ENCODE data around the gene GCFC2.
"Not testable (repeated sequence)": the region's sequence is repeated elsewhere in the genome, so short reads cannot be mapped to it uniquely, and the experiment has no call there.

GCFC2 gene

DNA sequence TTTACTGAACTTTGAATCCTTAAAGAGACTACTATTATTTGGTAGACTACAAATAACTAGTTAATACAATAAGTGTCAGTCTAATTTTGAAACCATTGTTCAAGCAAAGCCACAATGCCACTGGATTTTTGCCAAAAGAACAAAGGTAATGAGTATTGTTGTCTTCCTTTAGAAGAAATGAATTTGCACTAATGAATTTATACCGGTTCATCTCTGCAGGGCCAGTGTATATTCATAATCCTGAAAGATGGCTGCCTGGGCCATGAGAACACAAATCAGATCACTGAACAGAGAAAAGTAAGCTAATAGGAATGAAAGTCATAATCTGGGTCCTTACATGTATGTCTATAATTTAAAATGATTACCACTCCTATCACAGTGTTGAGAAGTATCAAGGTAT is 31.2 kb downstream of the GCFC2 start:
- Histone ChIP-seq H3K4me2 (ENCODE audit: low read length) (no peak overlapping the region), H2AFZ (ENCODE audit: low read length) (no peak overlapping the region), H3K27me3 (ENCODE audit: insufficient read depth, low read length) (no peaks in the 10 kb centered on the region), H4K20me1 (ENCODE audit: insufficient read depth, low read length) (no peaks in the 10 kb centered on the region), H3F3A (ENCODE audit: insufficient read depth, low read length) (peaks cover 7% of the 10 kb centered on the region; the same call in 1 of the 2 replicates), H3K79me2 (ENCODE audit: insufficient read depth, low read length) (no peaks in the 10 kb centered on the region), H3K4me1 (ENCODE audit: insufficient read depth, low read length, severe bottlenecking) (no peaks in the 10 kb centered on the region), H3K9ac (ENCODE audit: low read length) (no peak overlapping the region), H3K36me3 (ENCODE audit: insufficient read depth, low read length) (peaks cover 41% of the 10 kb centered on the region), H3K27ac (ENCODE audit: low read depth, low read length, poor library complexity, severe bottlenecking) (no peak overlapping the region), H3K9me3 (ENCODE audit: low read length) (no peaks in the 10 kb centered on the region), H3K9me2 (ENCODE audit: low read depth, low read length) (no peaks in the 10 kb centered on the region), H3K4me3 (ENCODE audit: low read depth, low read length, poor library complexity, severe bottlenecking) (no peak overlapping the region)
- no peak for TF ChIP-seq EZH2 (IDR thresholded peaks at IDR 0.05; ENCODE audit: borderline replicate concordance, low read length)
- TF ChIP-seq, protein P1, sequence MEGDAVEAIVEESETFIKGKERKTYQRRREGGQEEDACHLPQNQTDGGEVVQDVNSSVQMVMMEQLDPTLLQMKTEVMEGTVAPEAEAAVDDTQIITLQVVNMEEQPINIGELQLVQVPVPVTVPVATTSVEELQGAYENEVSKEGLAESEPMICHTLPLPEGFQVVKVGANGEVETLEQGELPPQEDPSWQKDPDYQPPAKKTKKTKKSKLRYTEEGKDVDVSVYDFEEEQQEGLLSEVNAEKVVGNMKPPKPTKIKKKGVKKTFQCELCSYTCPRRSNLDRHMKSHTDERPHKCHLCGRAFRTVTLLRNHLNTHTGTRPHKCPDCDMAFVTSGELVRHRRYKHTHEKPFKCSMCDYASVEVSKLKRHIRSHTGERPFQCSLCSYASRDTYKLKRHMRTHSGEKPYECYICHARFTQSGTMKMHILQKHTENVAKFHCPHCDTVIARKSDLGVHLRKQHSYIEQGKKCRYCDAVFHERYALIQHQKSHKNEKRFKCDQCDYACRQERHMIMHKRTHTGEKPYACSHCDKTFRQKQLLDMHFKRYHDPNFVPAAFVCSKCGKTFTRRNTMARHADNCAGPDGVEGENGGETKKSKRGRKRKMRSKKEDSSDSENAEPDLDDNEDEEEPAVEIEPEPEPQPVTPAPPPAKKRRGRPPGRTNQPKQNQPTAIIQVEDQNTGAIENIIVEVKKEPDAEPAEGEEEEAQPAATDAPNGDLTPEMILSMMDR (IDR thresholded peaks at IDR 0.05; ENCODE audit: low read length) = no peak

DNA sequence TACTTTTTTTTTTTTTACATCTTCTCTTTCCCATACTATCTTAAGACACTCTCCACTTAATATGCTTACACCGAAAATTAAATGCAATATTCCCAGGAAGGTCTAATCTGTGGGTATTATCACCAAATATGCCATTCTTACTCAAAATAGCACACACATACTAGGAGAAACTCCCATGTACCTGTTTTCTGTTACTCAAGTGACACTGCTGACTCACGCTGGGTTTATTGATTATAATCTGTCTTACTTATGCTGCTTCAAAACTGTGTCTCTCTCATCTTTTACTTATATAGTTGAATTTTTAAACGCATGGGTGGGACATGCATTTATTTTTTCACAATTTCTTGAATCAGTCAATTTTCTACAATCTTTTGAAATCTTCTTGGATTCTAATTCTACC is 34.3 kb downstream of the GCFC2 start:
- Histone ChIP-seq H4K20me1 (ENCODE audit: insufficient read depth, low read length) (no peaks in the 10 kb centered on the region), H3K79me2 (ENCODE audit: insufficient read depth, low read length) (no peaks in the 10 kb centered on the region)
- TF ChIP-seq, protein P1 (IDR thresholded peaks at IDR 0.05; ENCODE audit: low read length) = no peak
- TF ChIP-seq EZH2 (IDR thresholded peaks at IDR 0.05; ENCODE audit: borderline replicate concordance, low read length) = no peak

DNA sequence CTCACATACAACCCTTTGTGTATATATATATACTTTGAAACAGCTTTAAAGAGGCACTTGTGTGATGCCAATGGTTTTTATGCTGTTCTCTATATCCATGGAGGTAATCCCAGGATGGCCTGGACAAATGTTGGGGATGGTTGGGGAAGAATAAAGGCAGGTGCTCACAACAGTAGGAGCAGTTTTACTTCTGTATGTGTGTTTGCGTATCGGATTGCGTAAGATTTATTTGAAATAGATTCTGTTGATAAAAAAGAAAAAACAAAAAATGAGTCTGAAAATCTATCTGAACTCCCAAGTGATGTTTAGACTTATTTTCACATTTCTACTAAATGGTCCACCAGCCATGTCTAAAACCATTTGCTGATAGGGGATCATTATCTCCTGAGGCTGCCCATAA is 34.8 kb downstream of the GCFC2 start:
- H3K27me3 ChIP-seq (ENCODE audit: insufficient read depth, low read length) = no peaks in the 10 kb centered on the region
- no peaks in the 10 kb centered on the region for H3K9me3 ChIP-seq (ENCODE audit: low read length)
- no peak overlapping the region for H3K27ac ChIP-seq (ENCODE audit: low read depth, low read length, poor library complexity, severe bottlenecking)
- H4K20me1 ChIP-seq (ENCODE audit: insufficient read depth, low read length) = no peaks in the 10 kb centered on the region
- H3K4me2 ChIP-seq (ENCODE audit: low read length) = no peak overlapping the region
- no peak overlapping the region for H3K9ac ChIP-seq (ENCODE audit: low read length)
- H3F3A ChIP-seq (ENCODE audit: insufficient read depth, low read length) = peaks cover 7% of the 10 kb centered on the region; the same call in 1 of the 2 replicates
- H3K36me3 ChIP-seq (ENCODE audit: insufficient read depth, low read length) = peaks cover 59% of the 10 kb centered on the region
- no peaks in the 10 kb centered on the region for H3K79me2 ChIP-seq (ENCODE audit: insufficient read depth, low read length)
- H3K4me1 ChIP-seq (ENCODE audit: insufficient read depth, low read length, severe bottlenecking) = no peaks in the 10 kb centered on the region
- no peak overlapping the region for H3K4me3 ChIP-seq (ENCODE audit: low read depth, low read length, poor library complexity, severe bottlenecking)
- no peaks in the 10 kb centered on the region for H3K9me2 ChIP-seq (ENCODE audit: low read depth, low read length)
- no peak overlapping the region for H2AFZ ChIP-seq (ENCODE audit: low read length)
- TF ChIP-seq EZH2 (IDR thresholded peaks at IDR 0.05; ENCODE audit: borderline replicate concordance, low read length) = no peak
- TF ChIP-seq, protein P1 (IDR thresholded peaks at IDR 0.05; ENCODE audit: low read length) = no peak

More for the DNA sequence above, 34.3 kb downstream of the GCFC2 start:
- Histone ChIP-seq H3K9me2 (ENCODE audit: low read depth, low read length) (no peaks in the 10 kb centered on the region), H2AFZ (ENCODE audit: low read length) (no peak overlapping the region), H3K4me2 (ENCODE audit: low read length) (no peak overlapping the region), H3K4me1 (ENCODE audit: insufficient read depth, low read length, severe bottlenecking) (no peaks in the 10 kb centered on the region), H3K9ac (ENCODE audit: low read length) (no peak overlapping the region), H3K27me3 (ENCODE audit: insufficient read depth, low read length) (no peaks in the 10 kb centered on the region), H3K4me3 (ENCODE audit: low read depth, low read length, poor library complexity, severe bottlenecking) (no peak overlapping the region), H3K9me3 (ENCODE audit: low read length) (no peaks in the 10 kb centered on the region), H3K27ac (ENCODE audit: low read depth, low read length, poor library complexity, severe bottlenecking) (no peak overlapping the region), H3K36me3 (ENCODE audit: insufficient read depth, low read length) (peaks cover 59% of the 10 kb centered on the region), H3F3A (ENCODE audit: insufficient read depth, low read length) (peaks cover 7% of the 10 kb centered on the region; the same call in 1 of the 2 replicates)

DNA sequence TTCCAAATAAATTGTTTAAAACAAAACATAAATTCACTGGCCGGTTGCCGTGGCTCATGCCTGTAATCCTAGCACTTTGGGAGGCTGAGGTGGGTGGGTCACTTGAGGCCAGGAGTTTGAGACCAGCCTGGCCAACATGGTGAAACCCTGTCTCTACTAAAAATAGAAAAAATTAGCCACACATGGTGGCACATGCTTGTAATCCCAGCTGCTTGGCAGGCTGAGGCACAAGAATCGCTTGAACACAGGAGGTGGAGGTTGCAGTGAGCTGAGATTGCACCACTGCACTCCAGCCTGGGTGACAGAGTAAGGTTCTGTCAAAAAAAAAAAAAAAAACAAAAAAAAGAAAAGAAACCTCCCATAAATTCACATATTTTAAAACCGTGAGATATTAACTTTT is 35.3 kb downstream of the GCFC2 start:
- H3K36me3 ChIP-seq (ENCODE audit: insufficient read depth, low read length) = peaks cover 60% of the 10 kb centered on the region
- H3K27ac ChIP-seq (ENCODE audit: low read depth, low read length, poor library complexity, severe bottlenecking); H3K4me3 ChIP-seq (ENCODE audit: low read depth, low read length, poor library complexity, severe bottlenecking); H3K9ac ChIP-seq (ENCODE audit: low read length); H3K27me3 ChIP-seq (ENCODE audit: insufficient read depth, low read length); H3K4me2 ChIP-seq (ENCODE audit: low read length); H3K9me2 ChIP-seq (ENCODE audit: low read depth, low read length); H3K9me3 ChIP-seq (ENCODE audit: low read length); H3K79me2 ChIP-seq (ENCODE audit: insufficient read depth, low read length); H2AFZ ChIP-seq (ENCODE audit: low read length); H4K20me1 ChIP-seq (ENCODE audit: insufficient read depth, low read length); H3K4me1 ChIP-seq (ENCODE audit: insufficient read depth, low read length, severe bottlenecking); H3F3A ChIP-seq (ENCODE audit: insufficient read depth, low read length): not testable (repeated sequence)

Data from OCI-LY1 (cell line).